ENCODE measurements around the gene CSRNP2.

DNA sequence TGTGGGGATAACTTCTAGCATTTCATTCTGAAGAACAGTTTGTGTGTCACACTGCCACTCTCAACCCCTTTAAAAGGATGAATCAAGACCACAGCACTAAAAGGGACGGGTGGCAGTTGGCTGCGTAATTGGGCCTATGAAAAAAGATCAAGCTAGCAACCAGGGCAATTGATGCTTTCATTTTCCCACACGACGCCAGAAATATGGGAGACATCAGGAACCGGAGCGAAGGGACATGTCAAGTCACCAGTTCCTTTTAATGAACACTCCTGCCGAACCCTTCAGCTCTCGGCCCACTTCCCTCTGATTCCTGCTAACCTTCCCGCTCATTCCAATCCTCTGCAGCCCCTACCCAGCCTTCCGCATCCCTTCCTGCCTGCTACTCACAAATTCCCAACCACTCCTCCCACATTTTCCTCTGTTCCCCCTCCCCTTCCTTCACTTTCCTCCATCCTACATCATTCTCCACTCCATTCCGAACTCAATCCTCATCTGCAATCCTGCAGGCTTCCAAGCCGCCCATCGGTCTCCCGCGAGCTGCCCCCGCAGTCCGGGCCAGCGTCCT lies 753 bp downstream of the CSRNP2 start:
- TF ChIP-seq, protein P1, sequence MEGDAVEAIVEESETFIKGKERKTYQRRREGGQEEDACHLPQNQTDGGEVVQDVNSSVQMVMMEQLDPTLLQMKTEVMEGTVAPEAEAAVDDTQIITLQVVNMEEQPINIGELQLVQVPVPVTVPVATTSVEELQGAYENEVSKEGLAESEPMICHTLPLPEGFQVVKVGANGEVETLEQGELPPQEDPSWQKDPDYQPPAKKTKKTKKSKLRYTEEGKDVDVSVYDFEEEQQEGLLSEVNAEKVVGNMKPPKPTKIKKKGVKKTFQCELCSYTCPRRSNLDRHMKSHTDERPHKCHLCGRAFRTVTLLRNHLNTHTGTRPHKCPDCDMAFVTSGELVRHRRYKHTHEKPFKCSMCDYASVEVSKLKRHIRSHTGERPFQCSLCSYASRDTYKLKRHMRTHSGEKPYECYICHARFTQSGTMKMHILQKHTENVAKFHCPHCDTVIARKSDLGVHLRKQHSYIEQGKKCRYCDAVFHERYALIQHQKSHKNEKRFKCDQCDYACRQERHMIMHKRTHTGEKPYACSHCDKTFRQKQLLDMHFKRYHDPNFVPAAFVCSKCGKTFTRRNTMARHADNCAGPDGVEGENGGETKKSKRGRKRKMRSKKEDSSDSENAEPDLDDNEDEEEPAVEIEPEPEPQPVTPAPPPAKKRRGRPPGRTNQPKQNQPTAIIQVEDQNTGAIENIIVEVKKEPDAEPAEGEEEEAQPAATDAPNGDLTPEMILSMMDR (IDR thresholded peaks at IDR 0.05; ENCODE audit: low read depth, low read length): no peak
- TF ChIP-seq POLR2A (IDR thresholded peaks at IDR 0.05; ENCODE audit: extremely low read depth, insufficient read length): no peak
- TF ChIP-seq MYC (IDR thresholded peaks at IDR 0.05; ENCODE audit: low read depth, low read length): no peak

All from NB4 (cell line).